ENCODE data around the gene KRT82. TPM values are rescaled to one million over a fixed set of nuclear protein-coding genes. Genes with fewer than 3 reads are reported as not detected.

The KRT82 gene
- total and polyA plus RNA-seq, 2 of the 8 experiments (the other 6 are each of a cell fraction or from before 2014, with no cell fraction given): not detected

DNA sequence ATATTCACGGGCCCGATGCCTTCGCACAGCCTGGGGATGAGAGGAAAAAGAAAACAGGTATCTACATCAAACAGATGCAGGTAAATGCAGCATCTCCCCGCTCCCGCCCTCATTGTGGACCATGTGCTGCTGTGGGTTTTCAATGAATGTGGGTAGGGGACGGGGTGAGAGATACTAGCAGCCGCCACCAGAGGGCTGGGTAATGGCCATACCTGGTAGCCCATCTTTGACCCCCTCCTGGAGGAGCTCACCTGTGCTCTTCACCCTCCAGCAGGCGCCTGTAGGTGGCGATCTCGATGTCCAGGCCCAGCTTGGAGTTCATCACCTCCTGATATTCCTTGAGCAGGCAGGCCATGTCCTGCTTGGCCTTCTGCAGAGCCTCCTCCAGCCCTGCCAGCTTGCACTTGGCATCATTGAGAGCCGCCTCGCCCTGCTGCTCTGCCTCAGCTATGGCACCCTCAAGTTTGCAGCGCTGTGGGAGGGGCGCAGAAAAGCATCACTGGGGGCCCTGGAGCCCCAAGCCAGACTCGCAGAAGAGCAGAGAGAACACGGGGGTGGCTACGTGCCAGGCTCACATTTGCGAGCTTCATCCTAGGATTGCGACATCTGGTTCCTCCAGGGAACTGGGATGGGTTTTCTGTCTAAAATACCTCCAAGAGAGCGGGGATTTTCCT is 10.2 kb downstream of the KRT82 start:
- Histone ChIP-seq H2BK5ac (ENCODE audit: low read depth, low read length) (no peak overlapping the region; the same call in 1 of the 2 replicates), H2BK20ac (ENCODE audit: low read length) (no peak overlapping the region), H4K8ac (ENCODE audit: extremely low read depth, insufficient read depth, low read length) (no peak overlapping the region), H3K23ac (ENCODE audit: insufficient read length) (no peak overlapping the region), H3K9ac (replicated peaks in 1 of 4; ENCODE audit: extremely low read depth in 1 of 4, low read depth in 3 of 4, low read length in 3 of 4) (no peak overlapping the region), H3K27ac (ENCODE audit: low read depth, low read length) (no peak overlapping the region), H2BK12ac (ENCODE audit: low read depth, low read length) (no peak overlapping the region), H2AFZ (ENCODE audit: low read length) (no peak overlapping the region), H4K91ac (replicated peaks; ENCODE audit: insufficient read length, low read length) (no peak overlapping the region), H3K36me3 (ENCODE audit: control insufficient read depth in 2 of 4, insufficient read depth in 4 of 4, low read length in 3 of 4) (no peaks in the 10 kb centered on the region), H3K4me2 (ENCODE audit: insufficient read depth in 1 of 2, low read depth in 2 of 2, low read length in 2 of 2) (no peak overlapping the region), H3K14ac (ENCODE audit: insufficient read length) (no peak overlapping the region), H3K4ac (replicated peaks; ENCODE audit: insufficient read length, low read depth, low read length) (no peak overlapping the region), H2BK15ac (ENCODE audit: low read length) (no peak overlapping the region), H4K5ac (ENCODE audit: insufficient read length, low read depth, low read length) (no peak overlapping the region), H2BK120ac (replicated peaks; ENCODE audit: low read depth, low read length) (no peak overlapping the region), H3K9me3 (ENCODE audit: insufficient read depth in 2 of 2, low read depth in 1 of 2, low read length in 1 of 2) (no peaks in the 10 kb centered on the region), H3K18ac (ENCODE audit: extremely low read depth, low read length) (no peak overlapping the region), H3K4me3 (ENCODE audit: extremely low read depth in 1 of 4, insufficient read depth in 2 of 4, low read depth in 3 of 4, low read length in 4 of 4) (no peak overlapping the region), H3K79me1 (ENCODE audit: low read depth, low read length) (no peaks in the 10 kb centered on the region), H4K20me1 (replicated peaks in 1 of 2; ENCODE audit: control insufficient read depth in 1 of 2, insufficient read depth in 2 of 2, low read length in 2 of 2) (no peaks in the 10 kb centered on the region), H3K27me3 (replicated peaks in 1 of 4; ENCODE audit: control insufficient read depth in 3 of 4, extremely low read depth in 1 of 4, insufficient read depth in 3 of 4, low read length in 3 of 4) (peaks cover 0 to 4% (median 0%) of the 10 kb centered on the region in 4 experiments; a peak in 2 of 7 replicates), H3K79me2 (ENCODE audit: control insufficient read depth in 1 of 2, insufficient read depth in 2 of 2, low read length in 2 of 2) (no peaks in the 10 kb centered on the region), H2AK5ac (ENCODE audit: low read depth, low read length) (no peak overlapping the region), H3K4me1 (replicated peaks in 1 of 4; ENCODE audit: control insufficient read depth in 3 of 4, insufficient read depth in 4 of 4, low read length in 3 of 4) (no peaks in the 10 kb centered on the region; a peak in 1 of 7 replicates), H3K23me2 (ENCODE audit: low read depth, low read length) (peaks cover 3% of the 10 kb centered on the region; the same call in 1 of the 2 replicates), H3K56ac (replicated peaks; ENCODE audit: insufficient read length, low read depth, low read length) (no peak overlapping the region)
- DNase-seq (ENCODE audit: low read depth in 1 of 2, low spot score in 2 of 2): peak; percentile 81 to 87
- POLR2A ChIA-PET (ENCODE audit: partially characterized antibody): no interaction called here
- CTCF ChIA-PET (ENCODE audit: partially characterized antibody): interaction anchor here (0.6 to 11.3 kb wide), 101 partner anchors 9 to 585 kb away, joined by 3 to 112 read pairs (median 5); partner anchors contain the start of genes KRT1, KRT3, KRT5 and KRT6A
- 61% methylated on average over 20 of the region's 20 CpGs; no CpG with 5 or more reads in 1 of the 2 experiments for WGBS, 2 experiments (ENCODE audit: extremely low coverage in 1 of 2, insufficient coverage in 1 of 2, insufficient read length in 1 of 2, insufficient replicate concordance in 2 of 2, low coverage in 1 of 2, low lambda C conversion rate in 2 of 2, missing lambda C conversion rate in 1 of 2)
- FAIRE-seq: peak; percentile 74
- no peak for TF ChIP-seq CBX8 (IDR thresholded peaks at IDR 0.05; ENCODE audit: borderline replicate concordance, low read depth, low read length)
- no peak for TF ChIP-seq RXRA (IDR thresholded peaks at IDR 0.05; ENCODE audit: insufficient read depth, low read depth, low read length)
- no peak for TF ChIP-seq PHF8 (conservative IDR thresholded peaks at IDR 0.05; ENCODE audit: low read depth, low read length)
- peak; percentile 32 for TF ChIP-seq TAF7 (optimal IDR thresholded peaks at IDR 0.05; ENCODE audit: borderline replicate concordance, low read depth, low read length)
- no peak for TF ChIP-seq TAF1 (IDR thresholded peaks at IDR 0.05; ENCODE audit: low read depth, low read length)
- 0 out of 2 replicates have a peak, but pooled peaks have one; percentile 9 for TF ChIP-seq CREB1 (IDR thresholded peaks at IDR 0.05)
- TF ChIP-seq, protein P1, sequence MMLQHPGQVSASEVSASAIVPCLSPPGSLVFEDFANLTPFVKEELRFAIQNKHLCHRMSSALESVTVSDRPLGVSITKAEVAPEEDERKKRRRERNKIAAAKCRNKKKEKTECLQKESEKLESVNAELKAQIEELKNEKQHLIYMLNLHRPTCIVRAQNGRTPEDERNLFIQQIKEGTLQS (IDR thresholded peaks at IDR 0.05; ENCODE audit: insufficient read depth, low read depth, low read length): no peak
